CD4-positive, alpha-beta memory T cell (primary cell): ENCODE results near the gene SERPINA1. TPM values are rescaled to one million over a fixed set of nuclear protein-coding genes. Genes with fewer than 3 reads are reported as not detected.
"Not testable (repeated sequence)": the region's sequence is repeated elsewhere in the genome, so short reads cannot be mapped to it uniquely, and the experiment has no call there.

ENCODE experiments used
- CTCF ChIA-PET: fragments of 350-600 bp; sonication (Branson Sonifier 250); formaldehyde crosslinking; loops from one replicate; lab custom pipeline; 2021; ENCODE audit warnings: inconsistent platforms; ENCODE audit not compliant: partially characterized antibody; lab: Charles Lee
- POLR2A ChIA-PET: fragments of 350-600 bp; sonication (Branson Sonifier 250); formaldehyde crosslinking; loops from one replicate; lab custom pipeline; 2021; ENCODE audit not compliant: partially characterized antibody; lab: Charles Lee
- DNase-seq, 5 donors: peaks; one replicate each; pipeline versions ENCODE4 v3.0.0 to v3.0.0-alpha.2; 2020 to 2022; ENCODE audit warnings: mixed read lengths in 1 of 5
- H3K27ac ChIP-seq: one replicate; pipeline ENCODE4 v1.7.0; 2013; ENCODE audit warnings: low read depth, low read length
- H3K27me3 ChIP-seq: 2 replicates; pipeline ENCODE4 v1.7.0; 2013; ENCODE audit warnings: mild to moderate bottlenecking, low read length, moderate library complexity; ENCODE audit not compliant: insufficient read depth
- H3K36me3 ChIP-seq: 2 replicates; pipeline ENCODE4 v1.7.0; 2013; ENCODE audit warnings: mild to moderate bottlenecking, low read length, moderate library complexity; ENCODE audit not compliant: insufficient read depth
- H3K4me1 ChIP-seq: 2 replicates; pipeline ENCODE4 v1.7.0; 2013; ENCODE audit warnings: mild to moderate bottlenecking, low read length, moderate library complexity; ENCODE audit not compliant: insufficient read depth
- H3K4me3 ChIP-seq, 2 donors: one replicate each; pipeline ENCODE4 v1.7.0; 2013; ENCODE audit warnings: low read length in 2 of 2, mild to moderate bottlenecking in 1 of 2
- H3K9me3 ChIP-seq, 2 donors: one replicate each; pipeline ENCODE4 v1.7.0; 2013; ENCODE audit warnings: low read length in 2 of 2, control low read depth in 1 of 2; ENCODE audit not compliant: control insufficient read depth in 1 of 2
- H3K27ac Mint-ChIP-seq, 7 donors: one replicate each; pipeline ENCODE4 v1.8.0; 2020 to 2021; ENCODE audit warnings: mixed read lengths in 7 of 7, mild to moderate bottlenecking in 6 of 7, inconsistent platforms in 3 of 7, moderate library complexity in 3 of 7
- H3K27me3 Mint-ChIP-seq, 2 donors: one replicate each; pipeline ENCODE4 v1.8.0; 2020 to 2021; ENCODE audit warnings: mixed read lengths in 2 of 2
- H3K36me3 Mint-ChIP-seq, 2 donors: one replicate each; pipeline ENCODE4 v1.8.0; 2020 to 2021; ENCODE audit warnings: mixed read lengths in 2 of 2, inconsistent platforms in 1 of 2, mild to moderate bottlenecking in 1 of 2
- H3K4me1 Mint-ChIP-seq, 4 donors: one replicate each; pipeline ENCODE4 v1.8.0; 2020 to 2021; ENCODE audit warnings: mixed read lengths in 4 of 4, mild to moderate bottlenecking in 1 of 4
- H3K4me3 Mint-ChIP-seq, 8 donors: one replicate each; pipeline ENCODE4 v1.8.0; 2020 to 2021; ENCODE audit warnings: mixed read lengths in 8 of 8, mild to moderate bottlenecking in 7 of 8, moderate library complexity in 6 of 8, inconsistent platforms in 3 of 8
- H3K9me3 Mint-ChIP-seq, 8 donors: one replicate each; pipeline ENCODE4 v1.8.0; 2020 to 2021; ENCODE audit warnings: mixed read lengths in 8 of 8, mild to moderate bottlenecking in 5 of 8, inconsistent platforms in 3 of 8, moderate library complexity in 1 of 8
- intact Hi-C: fragments of 100-400 bp; cut with micrococcal nuclease; formaldehyde crosslinking; loops from one replicate; pipeline ENCODE4 v1.15.1; 2023
- polyA plus RNA-seq, 2 donors: library from polyadenylated mRNA; unstranded; fragments of 300-500 nt; fragmentation: Illumina TruSeq; gene quantifications; one replicate each; pipeline ENCODE4 v1.2.3, GENCODE V29; 2021
- total RNA-seq, 2 experiments: library from RNA; stranded (reverse); gene quantifications; one replicate each; pipeline ENCODE4 v1.2.3, GENCODE V29; 2021

SERPINA1 gene
- total and polyA plus RNA-seq, 4 experiments from 2014 or later = 0.44 to 0.58 TPM; not detected in 2

- CTCF ChIA-PET = no interaction called here
- Mint-ChIP-seq H3K27me3 (peaks cover 11 to 18% of the 10 kb centered on the region in 2 donors), H3K4me1 (peaks cover 0 to 1% (median 0%) of the 10 kb centered on the region in 4 donors), H3K36me3 (no peaks in the 10 kb centered on the region), H3K9me3 (peaks cover 0 to 2% (median 0%) of the 10 kb centered on the region in 8 donors), H3K4me3 (no peak overlapping the region), H3K27ac (no peak overlapping the region)
- no peak for DNase-seq
- no peaks in the 10 kb centered on the region for H3K9me3 ChIP-seq
- no peaks in the 10 kb centered on the region for H3K4me1 ChIP-seq
- intact Hi-C loops = no loop called here
- no peak overlapping the region for H3K4me3 ChIP-seq
- no peaks in the 10 kb centered on the region for H3K27me3 ChIP-seq
- POLR2A ChIA-PET = no interaction called here
- H3K27ac ChIP-seq = no peak overlapping the region
- no peaks in the 10 kb centered on the region for H3K36me3 ChIP-seq
Observed at GRCh38 chr14:94360945-94361565, 27.3 kb downstream of the SERPINA1 start.

DNA sequence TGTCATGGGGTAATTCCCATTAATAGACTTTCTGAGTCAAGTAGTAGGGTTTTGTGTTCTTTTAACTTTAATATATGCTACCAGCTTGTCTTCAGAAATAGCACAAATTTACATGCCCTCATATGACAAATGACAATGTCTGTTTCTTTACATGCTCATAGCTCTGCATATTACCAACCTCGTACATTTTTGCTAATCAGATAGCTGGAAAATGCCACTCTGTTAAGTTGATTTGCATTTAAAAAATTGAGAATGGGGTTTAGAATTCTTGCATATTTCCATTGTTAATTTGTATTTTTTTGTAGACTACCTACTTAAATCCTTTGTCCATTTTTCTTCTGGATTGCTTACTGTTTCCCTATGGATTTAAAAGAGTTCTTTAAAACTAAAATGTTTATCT is 31.2 kb downstream of the SERPINA1 start:
- Mint-ChIP-seq H3K27ac (no peak overlapping the region), H3K27me3 (peaks cover 11 to 14% of the 10 kb centered on the region in 2 donors), H3K4me3 (no peak overlapping the region), H3K4me1 (no peaks in the 10 kb centered on the region), H3K9me3 (peaks cover 0 to 5% (median 1%) of the 10 kb centered on the region in 8 donors), H3K36me3 (no peaks in the 10 kb centered on the region)
- CTCF ChIA-PET = no interaction called here
- Histone ChIP-seq H3K27me3 (no peaks in the 10 kb centered on the region), H3K4me1 (no peaks in the 10 kb centered on the region), H3K4me3 (no peak overlapping the region), H3K9me3 (no peaks in the 10 kb centered on the region), H3K36me3 (no peaks in the 10 kb centered on the region), H3K27ac (no peak overlapping the region)
- intact Hi-C loops = no loop called here
- POLR2A ChIA-PET = no interaction called here
- DNase-seq = no peak

GRCh38 chr14:94356379-94357056 is 31.9 kb downstream of the SERPINA1 start:
- H3K4me3 ChIP-seq = no peak overlapping the region

GRCh38 chr14:94355191-94355794 is 33.1 kb downstream of the SERPINA1 start:
- no peaks in the 10 kb centered on the region for H3K36me3 ChIP-seq
- H3K27ac Mint-ChIP-seq = no peak overlapping the region
- H3K4me3 ChIP-seq = no peak overlapping the region
- no peaks in the 10 kb centered on the region for H3K4me1 Mint-ChIP-seq
- ChIA-PET POLR2A (no interaction called here), CTCF (no interaction called here)
- no peak overlapping the region for H3K4me3 Mint-ChIP-seq
- peaks cover 0 to 6% (median 3%) of the 10 kb centered on the region in 8 donors for H3K9me3 Mint-ChIP-seq
- no peaks in the 10 kb centered on the region for H3K9me3 ChIP-seq
- DNase-seq = no peak
- no peaks in the 10 kb centered on the region for H3K4me1 ChIP-seq
- H3K36me3 Mint-ChIP-seq = no peaks in the 10 kb centered on the region
- peaks cover 10 to 16% of the 10 kb centered on the region in 2 donors for H3K27me3 Mint-ChIP-seq
- intact Hi-C loops = no loop called here
- no peaks in the 10 kb centered on the region for H3K27me3 ChIP-seq
- H3K27ac ChIP-seq = no peak overlapping the region

More at GRCh38 chr14:94356379-94357056, 31.9 kb downstream of the SERPINA1 start:
- no peaks in the 10 kb centered on the region for H3K4me1 ChIP-seq
- DNase-seq = no peak
- POLR2A ChIA-PET = no interaction called here
- Mint-ChIP-seq H3K9me3 (peaks cover 0 to 6% (median 3%) of the 10 kb centered on the region in 8 donors), H3K27ac (no peak overlapping the region), H3K4me3 (no peak overlapping the region), H3K4me1 (no peaks in the 10 kb centered on the region), H3K36me3 (no peaks in the 10 kb centered on the region), H3K27me3 (peaks cover 14 to 16% of the 10 kb centered on the region in 2 donors)
- CTCF ChIA-PET = no interaction called here
- H3K9me3 ChIP-seq = no peaks in the 10 kb centered on the region
- no peaks in the 10 kb centered on the region for H3K27me3 ChIP-seq
- intact Hi-C loops = no loop called here
- H3K36me3 ChIP-seq = no peaks in the 10 kb centered on the region
- no peak overlapping the region for H3K27ac ChIP-seq

GRCh38 chr14:94354638-94355185 is 33.7 kb downstream of the SERPINA1 start:
- ChIA-PET POLR2A (no interaction called here), CTCF (no interaction called here)
- intact Hi-C loops = no loop called here
- no peak overlapping the region for H3K4me3 Mint-ChIP-seq
- no peaks in the 10 kb centered on the region for H3K4me1 ChIP-seq
- no peak overlapping the region for H3K4me3 ChIP-seq
- H3K9me3 ChIP-seq = no peaks in the 10 kb centered on the region
- H3K36me3 ChIP-seq = no peaks in the 10 kb centered on the region
- no peak overlapping the region for H3K27ac ChIP-seq
- H3K4me1 Mint-ChIP-seq = no peaks in the 10 kb centered on the region
- H3K36me3 Mint-ChIP-seq = no peaks in the 10 kb centered on the region
- no peaks in the 10 kb centered on the region for H3K27me3 ChIP-seq
- H3K27me3 Mint-ChIP-seq = peaks cover 10 to 14% of the 10 kb centered on the region in 2 donors
- peaks cover 0 to 6% (median 2%) of the 10 kb centered on the region in 8 donors for H3K9me3 Mint-ChIP-seq
- no peak overlapping the region for H3K27ac Mint-ChIP-seq
- DNase-seq = no peak

DNA sequence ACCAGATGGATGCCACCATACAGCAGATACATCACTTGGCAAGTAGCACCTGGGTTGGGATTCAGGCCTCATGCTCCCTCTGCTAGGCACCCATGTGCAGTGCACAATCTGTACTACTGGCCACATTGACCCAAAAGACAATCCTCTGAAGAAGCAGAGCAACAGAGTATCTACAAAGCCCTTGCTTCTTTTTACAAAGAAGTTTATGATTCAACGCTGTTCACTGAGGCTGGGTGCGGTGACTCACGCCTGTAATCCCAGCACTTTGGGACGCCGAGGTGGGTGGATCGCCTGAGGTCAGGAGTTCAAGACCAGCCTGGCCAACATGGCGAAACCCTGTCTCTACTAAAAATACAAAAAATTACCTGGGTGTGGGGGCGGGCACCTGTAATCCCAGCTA is 34.2 kb downstream of the SERPINA1 start:
- H3K36me3 ChIP-seq, H3K36me3 Mint-ChIP-seq, H3K4me3 ChIP-seq, H3K4me3 Mint-ChIP-seq, H3K9me3 Mint-ChIP-seq, H3K4me1 Mint-ChIP-seq, H3K9me3 ChIP-seq, H3K4me1 ChIP-seq, CTCF ChIA-PET, intact Hi-C loops, H3K27ac Mint-ChIP-seq, H3K27ac ChIP-seq, POLR2A ChIA-PET, DNase-seq, H3K27me3 ChIP-seq: not testable (repeated sequence)
- H3K27me3 Mint-ChIP-seq = peaks cover 10 to 14% of the 10 kb centered on the region in 2 donors

- POLR2A ChIA-PET = no interaction called here
- Histone ChIP-seq H3K27ac (no peak overlapping the region), H3K9me3 (no peaks in the 10 kb centered on the region), H3K36me3 (no peaks in the 10 kb centered on the region), H3K27me3 (no peaks in the 10 kb centered on the region), H3K4me1 (peaks cover 18% of the 10 kb centered on the region), H3K4me3 (no peak overlapping the region)
- Mint-ChIP-seq H3K27ac (peak overlapping the region in 2 of 7 donors; percentile 38 to 64), H3K4me1 (peaks cover 10 to 31% (median 17%) of the 10 kb centered on the region in 4 donors), H3K27me3 (peaks cover 0 to 5% of the 10 kb centered on the region in 2 donors), H3K4me3 (no peak overlapping the region), H3K9me3 (peaks cover 0 to 8% (median 3%) of the 10 kb centered on the region in 8 donors), H3K36me3 (no peaks in the 10 kb centered on the region)
- no peak for DNase-seq
- intact Hi-C loops = no loop called here
- CTCF ChIA-PET = no interaction called here
Observed at GRCh38 chr14:94349276-94349675, 39.1 kb downstream of the SERPINA1 start.
